Tibial nerve (tissue), 4 donors: ENCODE data around the gene MMP1.

Experiments
- CTCF ChIP-seq, 5 experiments: fragments of 200-600 bp in 3 of 5; fragments of 450-650 bp in 2 of 5; sonication (generic) in 3 of 5; IDR thresholded peaks; one replicate each; pipeline ENCODE4 v1.5.1; 2016 to 2019; ENCODE audit warnings: antibody characterized with exemption in 5 of 5, mild to moderate bottlenecking in 3 of 5, moderate library complexity in 2 of 5
- EP300 ChIP-seq, 2 donors: sonication (generic); formaldehyde crosslinking; IDR thresholded peaks; one replicate each; pipeline ENCODE4 v1.6.1; 2017; ENCODE audit warnings: antibody characterized with exemption in 2 of 2, mild to moderate bottlenecking in 1 of 2
- POLR2A ChIP-seq, 2 donors: fragments of 450-650 bp; IDR thresholded peaks; one replicate each; pipeline ENCODE4 v1.6.1; 2017; ENCODE audit warnings: antibody characterized with exemption in 2 of 2, mild to moderate bottlenecking in 2 of 2, moderate library complexity in 2 of 2

- TF ChIP-seq CTCF (IDR thresholded peaks at IDR 0.05) (no peak), POLR2A (IDR thresholded peaks at IDR 0.05) (no peak), EP300 (IDR thresholded peaks at IDR 0.05) (no peak)
These were observed 2.8 kb upstream of the MMP1 start for GRCh38 chr11:102800767-102801166.
